ENCODE data around the gene PRKCH.

DNA sequence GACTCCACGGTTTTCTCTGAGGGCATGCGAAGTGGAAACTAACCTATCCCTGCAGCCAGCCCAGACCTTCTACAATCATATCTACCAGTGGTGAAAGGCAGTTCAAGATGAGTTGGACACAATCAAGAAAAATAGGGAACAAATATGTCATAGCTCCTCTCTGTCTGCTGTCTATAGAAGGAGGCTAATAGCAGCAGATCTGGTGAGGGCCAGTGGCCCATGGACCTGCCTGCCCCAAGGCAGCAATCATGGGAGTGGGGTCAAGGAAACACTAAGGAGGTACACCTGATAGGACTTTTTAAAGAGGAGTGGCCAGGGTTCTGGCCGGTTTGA lies 149.5 kb downstream of the PRKCH start:
- TF ChIP-seq, protein P1, sequence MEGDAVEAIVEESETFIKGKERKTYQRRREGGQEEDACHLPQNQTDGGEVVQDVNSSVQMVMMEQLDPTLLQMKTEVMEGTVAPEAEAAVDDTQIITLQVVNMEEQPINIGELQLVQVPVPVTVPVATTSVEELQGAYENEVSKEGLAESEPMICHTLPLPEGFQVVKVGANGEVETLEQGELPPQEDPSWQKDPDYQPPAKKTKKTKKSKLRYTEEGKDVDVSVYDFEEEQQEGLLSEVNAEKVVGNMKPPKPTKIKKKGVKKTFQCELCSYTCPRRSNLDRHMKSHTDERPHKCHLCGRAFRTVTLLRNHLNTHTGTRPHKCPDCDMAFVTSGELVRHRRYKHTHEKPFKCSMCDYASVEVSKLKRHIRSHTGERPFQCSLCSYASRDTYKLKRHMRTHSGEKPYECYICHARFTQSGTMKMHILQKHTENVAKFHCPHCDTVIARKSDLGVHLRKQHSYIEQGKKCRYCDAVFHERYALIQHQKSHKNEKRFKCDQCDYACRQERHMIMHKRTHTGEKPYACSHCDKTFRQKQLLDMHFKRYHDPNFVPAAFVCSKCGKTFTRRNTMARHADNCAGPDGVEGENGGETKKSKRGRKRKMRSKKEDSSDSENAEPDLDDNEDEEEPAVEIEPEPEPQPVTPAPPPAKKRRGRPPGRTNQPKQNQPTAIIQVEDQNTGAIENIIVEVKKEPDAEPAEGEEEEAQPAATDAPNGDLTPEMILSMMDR (IDR thresholded peaks at IDR 0.05; ENCODE audit: extremely low read depth in 1 of 2, insufficient read depth in 1 of 2, low read depth in 1 of 2, low read length in 2 of 2): no peak
- TF ChIP-seq EZH2 (IDR thresholded peaks at IDR 0.05; ENCODE audit: borderline replicate concordance, low read depth, low read length, severe bottlenecking) (no peak), POLR2AphosphoS5 (IDR thresholded peaks at IDR 0.05; ENCODE audit: insufficient read depth, low read depth, low read length) (no peak)
